Activated T-helper 1 cell treated with anti-CD3 and anti-CD28 coated beads, Interleukin-2, amount 50 U/mL, for 16 hours (primary cell): ENCODE results near the gene LORICRIN.
A peak's percentile ranks its signal among the peaks of the same experiment; 100 is the strongest.

ENCODE experiments used
- DNase-seq, 2 donors: peaks; one replicate each; pipeline ENCODE4 v3.0.0-alpha.2; 2020; ENCODE audit warnings: low read depth in 1 of 2, low spot score in 1 of 2

Gene LORICRIN

GRCh38 chr1:153248176-153248879 is 11.2 kb upstream of the LORICRIN start:
- DNase-seq, result no peak

- no peak for DNase-seq
Observed at GRCh38 chr1:153250166-153250565, 9.3 kb upstream of the LORICRIN start.

- no peak for DNase-seq
Observed at GRCh38 chr1:153251087-153251486, 8.4 kb upstream of the LORICRIN start.

GRCh38 chr1:153251562-153251961 is 7.9 kb upstream of the LORICRIN start:
- DNase-seq, result no peak

GRCh38 chr1:153251988-153252387 is 7.5 kb upstream of the LORICRIN start:
- DNase-seq, result no peak

GRCh38 chr1:153253076-153253475 is 6.4 kb upstream of the LORICRIN start:
- no peak for DNase-seq

- DNase-seq, result no peak
Observed at GRCh38 chr1:153253693-153254092, 5.8 kb upstream of the LORICRIN start.

- no peak for DNase-seq
Observed at GRCh38 chr1:153260585-153261280, 1.2 kb downstream of the LORICRIN start.

- peak in 1 of 2 donors; percentile 6 for DNase-seq
Observed at GRCh38 chr1:153261281-153262069, 2.0 kb downstream of the LORICRIN start.

GRCh38 chr1:153262070-153262366 is 2.5 kb downstream of the LORICRIN start:
- no peak for DNase-seq

- no peak for DNase-seq
Observed at GRCh38 chr1:153262462-153263157, 3.1 kb downstream of the LORICRIN start.

GRCh38 chr1:153265457-153265856 is 6.0 kb downstream of the LORICRIN start:
- no peak for DNase-seq

- DNase-seq, result no peak
Observed at GRCh38 chr1:153271711-153272110, 12.2 kb downstream of the LORICRIN start.

GRCh38 chr1:153272186-153272585 is 12.7 kb downstream of the LORICRIN start:
- no peak for DNase-seq

GRCh38 chr1:153277852-153278251 is 18.4 kb downstream of the LORICRIN start:
- no peak for DNase-seq

GRCh38 chr1:153288634-153289275 is 29.3 kb downstream of the LORICRIN start:
- DNase-seq, result no peak

GRCh38 chr1:153291514-153291913 is 32.0 kb downstream of the LORICRIN start:
- no peak for DNase-seq

GRCh38 chr1:153292185-153292584 is 32.7 kb downstream of the LORICRIN start:
- no peak for DNase-seq

- DNase-seq, result no peak
Observed at GRCh38 chr1:153292740-153293479, 33.4 kb downstream of the LORICRIN start.

- no peak for DNase-seq
Observed at GRCh38 chr1:153293480-153293775, 33.9 kb downstream of the LORICRIN start.

- DNase-seq, result no peak
Observed at GRCh38 chr1:153293851-153294250, 34.4 kb downstream of the LORICRIN start.
